HG03039 (cell line): Measurements from ENCODE around the gene TOP2A.
A peak's percentile ranks its signal among the peaks of the same experiment; 100 is the strongest.

Experiments
- ATAC-seq: cut with Tn5 transposase; IDR thresholded peaks from one replicate; pipeline ENCODE4 v1.9.1; 2021; ENCODE audit warnings: mild to moderate bottlenecking, moderate library complexity; ENCODE audit not compliant: unreplicated experiment

The TOP2A gene, protein sequence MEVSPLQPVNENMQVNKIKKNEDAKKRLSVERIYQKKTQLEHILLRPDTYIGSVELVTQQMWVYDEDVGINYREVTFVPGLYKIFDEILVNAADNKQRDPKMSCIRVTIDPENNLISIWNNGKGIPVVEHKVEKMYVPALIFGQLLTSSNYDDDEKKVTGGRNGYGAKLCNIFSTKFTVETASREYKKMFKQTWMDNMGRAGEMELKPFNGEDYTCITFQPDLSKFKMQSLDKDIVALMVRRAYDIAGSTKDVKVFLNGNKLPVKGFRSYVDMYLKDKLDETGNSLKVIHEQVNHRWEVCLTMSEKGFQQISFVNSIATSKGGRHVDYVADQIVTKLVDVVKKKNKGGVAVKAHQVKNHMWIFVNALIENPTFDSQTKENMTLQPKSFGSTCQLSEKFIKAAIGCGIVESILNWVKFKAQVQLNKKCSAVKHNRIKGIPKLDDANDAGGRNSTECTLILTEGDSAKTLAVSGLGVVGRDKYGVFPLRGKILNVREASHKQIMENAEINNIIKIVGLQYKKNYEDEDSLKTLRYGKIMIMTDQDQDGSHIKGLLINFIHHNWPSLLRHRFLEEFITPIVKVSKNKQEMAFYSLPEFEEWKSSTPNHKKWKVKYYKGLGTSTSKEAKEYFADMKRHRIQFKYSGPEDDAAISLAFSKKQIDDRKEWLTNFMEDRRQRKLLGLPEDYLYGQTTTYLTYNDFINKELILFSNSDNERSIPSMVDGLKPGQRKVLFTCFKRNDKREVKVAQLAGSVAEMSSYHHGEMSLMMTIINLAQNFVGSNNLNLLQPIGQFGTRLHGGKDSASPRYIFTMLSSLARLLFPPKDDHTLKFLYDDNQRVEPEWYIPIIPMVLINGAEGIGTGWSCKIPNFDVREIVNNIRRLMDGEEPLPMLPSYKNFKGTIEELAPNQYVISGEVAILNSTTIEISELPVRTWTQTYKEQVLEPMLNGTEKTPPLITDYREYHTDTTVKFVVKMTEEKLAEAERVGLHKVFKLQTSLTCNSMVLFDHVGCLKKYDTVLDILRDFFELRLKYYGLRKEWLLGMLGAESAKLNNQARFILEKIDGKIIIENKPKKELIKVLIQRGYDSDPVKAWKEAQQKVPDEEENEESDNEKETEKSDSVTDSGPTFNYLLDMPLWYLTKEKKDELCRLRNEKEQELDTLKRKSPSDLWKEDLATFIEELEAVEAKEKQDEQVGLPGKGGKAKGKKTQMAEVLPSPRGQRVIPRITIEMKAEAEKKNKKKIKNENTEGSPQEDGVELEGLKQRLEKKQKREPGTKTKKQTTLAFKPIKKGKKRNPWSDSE (N-terminal part only)

DNA sequence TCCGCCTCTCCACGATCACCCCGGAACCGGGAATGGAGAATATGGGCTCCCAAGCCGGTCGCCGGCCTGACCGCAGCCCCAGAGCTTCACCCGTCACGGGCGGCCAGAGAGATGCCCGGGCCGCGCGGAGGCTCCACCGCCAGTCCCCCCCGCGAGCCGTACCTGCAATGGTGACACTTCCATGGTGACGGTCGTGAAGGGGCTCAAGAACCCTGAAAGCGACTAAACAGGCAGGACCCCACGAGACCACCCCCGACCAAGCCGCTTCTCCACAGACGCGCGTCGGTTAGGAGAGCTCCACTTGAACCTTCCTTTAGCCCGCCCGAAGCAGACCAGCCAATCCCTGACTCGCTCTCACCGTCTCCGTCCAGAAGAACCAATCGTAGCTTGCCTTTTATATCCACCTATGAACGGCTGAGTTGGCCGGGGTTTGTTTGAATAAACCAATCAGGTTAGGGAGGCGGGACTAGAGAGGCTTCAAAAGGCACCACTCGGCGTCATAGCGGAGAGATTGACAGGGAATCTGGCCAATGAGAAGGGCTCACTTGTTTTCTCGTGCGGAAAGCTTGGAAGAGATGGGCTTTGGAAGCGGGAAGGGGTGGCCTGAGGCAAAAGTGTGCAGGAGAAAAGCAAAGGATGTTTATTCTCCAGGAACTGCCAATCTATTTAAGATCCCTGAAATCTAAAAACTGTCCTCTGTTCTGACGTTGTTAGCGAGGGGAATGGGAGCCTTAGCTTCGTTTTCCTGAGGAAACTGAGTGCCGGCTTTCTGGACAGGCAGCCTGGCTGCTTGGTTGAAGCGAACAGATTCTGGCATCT, at the start of gene TOP2A:
Gene TOP2A, minus strand, starts transcription at position 288 of the 819 bp plus-strand sequence. Its CDS starts 105 bp downstream, at position 183.
- ATAC-seq = peak; percentile 91

DNA sequence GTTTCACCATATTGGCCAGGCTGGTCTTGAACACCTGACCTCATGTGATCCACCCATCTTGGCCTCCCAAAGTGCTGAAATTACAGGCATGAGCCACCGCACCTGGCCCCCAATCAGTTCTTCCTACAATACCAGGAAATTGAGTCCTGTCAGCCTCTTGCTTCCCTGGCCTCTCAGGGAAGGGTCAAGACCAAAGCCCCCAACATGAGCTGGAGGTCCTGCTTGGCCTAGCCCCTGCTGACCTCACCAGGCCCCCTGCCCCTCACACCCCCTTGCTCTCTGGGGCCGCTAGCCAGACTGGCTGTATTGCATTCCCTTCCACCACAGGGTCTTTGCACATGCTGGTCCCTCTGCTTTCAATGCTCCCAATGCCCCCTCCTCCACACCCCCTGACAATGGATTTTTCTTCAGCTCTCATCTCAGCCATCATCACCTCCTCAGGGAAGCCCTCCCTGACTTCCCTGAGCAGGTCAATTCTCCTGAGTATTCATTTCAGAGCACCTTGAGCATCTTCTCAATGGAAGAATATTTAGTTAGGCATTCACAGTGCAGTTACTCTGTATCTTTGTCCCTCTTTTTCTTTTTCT, 49.7 kb upstream of the TOP2A start:
- ATAC-seq = no peak

DNA sequence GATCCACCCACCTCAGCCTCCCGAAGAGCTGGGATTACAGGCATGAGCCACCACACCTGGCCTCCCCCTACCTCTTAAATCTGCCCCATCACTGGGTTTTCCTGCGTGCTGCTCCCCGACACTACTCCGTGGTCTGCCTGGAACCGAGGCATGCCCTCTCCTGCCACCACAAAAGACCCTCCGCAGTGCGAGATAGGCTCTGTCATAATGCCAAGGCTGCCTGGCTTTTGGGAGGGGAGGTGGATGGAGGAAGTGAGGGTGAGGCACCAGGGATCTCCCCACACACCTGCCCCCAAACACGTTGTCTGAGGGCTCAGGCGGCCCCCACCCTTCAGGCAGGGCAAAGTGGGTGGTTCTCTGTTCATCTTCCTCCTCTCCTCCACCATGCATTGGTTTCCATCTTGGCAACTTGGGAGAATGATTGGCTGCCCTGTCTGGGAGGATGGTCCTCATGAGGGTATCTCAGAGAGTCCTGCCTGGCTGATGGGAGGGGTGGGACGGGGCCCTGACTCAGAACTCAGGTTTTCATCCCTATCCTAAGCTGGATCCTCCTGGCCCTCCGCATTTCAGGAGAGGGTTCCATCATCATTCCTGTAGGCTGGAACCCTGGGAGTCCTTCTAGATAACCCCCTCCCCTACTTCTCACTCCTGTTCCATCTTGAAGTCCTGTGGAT, 48.7 kb upstream of the TOP2A start:
- ATAC-seq = no peak

DNA sequence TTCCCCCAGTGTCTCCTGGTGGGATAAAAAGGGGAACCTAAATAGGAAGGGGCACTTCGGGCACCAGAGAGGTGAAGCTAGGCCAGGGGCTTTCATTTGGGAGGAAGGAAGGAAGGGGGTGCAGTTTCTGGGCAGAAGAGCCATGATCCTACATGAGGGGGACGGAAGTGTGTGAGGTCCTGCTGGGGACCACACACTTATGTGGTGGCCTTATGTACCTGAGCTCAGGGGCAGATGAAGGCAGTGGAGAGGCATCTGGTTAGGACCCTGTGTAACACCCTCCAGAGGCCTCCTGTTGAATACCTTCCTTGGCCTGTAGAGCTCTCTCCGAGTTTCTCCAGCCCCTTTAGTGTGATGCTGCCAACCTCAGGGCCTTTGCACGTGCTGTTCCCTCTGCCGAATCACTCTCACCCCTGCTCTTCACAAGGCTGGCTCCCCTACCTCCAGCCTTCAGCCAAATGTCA, 46.7 kb upstream of the TOP2A start:
- ATAC-seq = no peak

DNA sequence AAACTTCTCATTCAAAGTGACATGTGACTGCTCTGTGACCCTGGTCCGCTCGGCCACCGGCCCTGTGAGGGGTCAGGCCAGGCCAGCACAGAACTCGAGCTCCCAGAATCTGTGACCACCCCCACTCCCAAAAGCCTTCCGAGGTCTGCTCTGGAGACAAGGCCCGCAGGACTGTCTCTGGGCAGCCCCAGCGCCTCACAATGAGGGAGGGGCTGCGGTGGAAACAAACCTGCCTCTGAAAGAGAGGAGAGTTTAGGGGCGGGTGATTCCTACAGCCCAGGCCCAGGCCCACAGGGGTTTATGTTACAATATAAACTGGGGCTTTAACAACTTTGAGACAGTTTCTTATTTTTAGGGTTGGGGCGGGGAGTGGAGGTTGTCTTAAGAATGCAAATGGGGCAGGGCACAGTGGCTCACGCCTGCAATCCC, 45.4 kb upstream of the TOP2A start:
- ATAC-seq = no peak

DNA sequence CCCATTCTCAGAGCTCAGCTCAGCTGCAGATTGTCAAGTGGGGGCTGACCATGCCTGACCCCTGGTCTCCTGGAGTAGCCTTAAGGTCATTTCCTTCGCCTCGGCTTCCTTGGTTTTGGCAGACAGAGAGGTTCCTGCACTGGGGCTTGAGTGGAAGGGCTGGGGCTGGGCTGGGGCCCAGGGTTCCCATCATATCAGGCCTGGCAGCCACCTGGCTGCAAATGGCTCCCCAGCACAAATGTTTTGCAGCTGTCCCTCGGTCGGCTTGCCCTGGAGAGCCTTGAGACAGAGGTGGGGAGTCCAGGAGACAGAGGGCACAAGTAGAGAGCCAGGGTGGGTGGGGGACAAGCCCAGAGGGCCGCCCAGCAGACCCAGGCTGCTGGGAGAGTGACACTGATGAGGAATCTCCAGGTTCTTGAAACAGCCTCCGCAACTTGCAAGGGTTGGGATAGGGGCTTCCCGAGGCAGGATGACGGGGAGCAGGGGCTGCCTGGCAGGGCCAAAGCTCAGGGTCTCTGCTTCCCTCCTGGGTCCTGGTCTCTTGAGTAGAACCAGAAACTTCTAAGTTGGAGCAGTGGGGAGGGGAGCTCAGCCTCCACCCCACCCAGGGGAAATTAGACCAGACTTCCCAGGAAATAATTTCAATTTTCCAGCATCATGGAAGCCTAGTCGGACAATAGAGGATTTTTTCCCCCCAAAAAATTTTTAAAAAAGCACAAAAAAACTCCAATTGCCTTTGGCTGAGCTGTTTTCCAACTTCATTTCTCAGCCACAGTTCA, 44.8 kb upstream of the TOP2A start:
- ATAC-seq = no peak

DNA sequence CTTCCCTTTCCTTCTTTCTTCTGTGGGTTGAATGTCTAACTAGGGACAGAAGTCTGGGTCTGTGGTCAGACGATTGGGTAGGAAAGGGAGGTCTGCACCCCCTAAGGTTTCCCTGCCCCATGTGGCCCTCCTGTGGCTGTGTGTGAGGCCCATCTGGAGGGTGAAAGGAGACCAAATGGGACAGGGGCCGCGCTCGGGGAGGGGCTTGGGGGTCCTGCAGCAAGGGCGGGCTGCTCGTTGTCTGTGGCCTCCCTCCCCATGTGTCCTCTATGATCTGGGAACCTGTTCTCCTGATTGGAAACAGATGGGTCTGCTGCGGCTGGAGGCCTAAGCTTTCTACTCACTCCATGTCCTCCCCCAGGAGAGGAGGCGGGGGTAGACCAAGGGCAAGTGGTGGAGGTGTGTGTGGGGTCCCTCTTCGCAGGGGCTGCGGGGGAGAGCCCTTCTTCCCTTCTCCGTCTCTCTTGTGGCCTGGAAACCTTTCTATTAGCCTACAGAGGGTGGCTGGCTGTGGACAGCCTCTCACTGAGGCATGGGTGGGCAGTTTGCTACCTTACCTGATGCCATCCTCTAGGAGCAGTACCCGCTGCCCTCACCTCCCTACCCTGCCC, 44.1 kb upstream of the TOP2A start:
- no peak for ATAC-seq

DNA sequence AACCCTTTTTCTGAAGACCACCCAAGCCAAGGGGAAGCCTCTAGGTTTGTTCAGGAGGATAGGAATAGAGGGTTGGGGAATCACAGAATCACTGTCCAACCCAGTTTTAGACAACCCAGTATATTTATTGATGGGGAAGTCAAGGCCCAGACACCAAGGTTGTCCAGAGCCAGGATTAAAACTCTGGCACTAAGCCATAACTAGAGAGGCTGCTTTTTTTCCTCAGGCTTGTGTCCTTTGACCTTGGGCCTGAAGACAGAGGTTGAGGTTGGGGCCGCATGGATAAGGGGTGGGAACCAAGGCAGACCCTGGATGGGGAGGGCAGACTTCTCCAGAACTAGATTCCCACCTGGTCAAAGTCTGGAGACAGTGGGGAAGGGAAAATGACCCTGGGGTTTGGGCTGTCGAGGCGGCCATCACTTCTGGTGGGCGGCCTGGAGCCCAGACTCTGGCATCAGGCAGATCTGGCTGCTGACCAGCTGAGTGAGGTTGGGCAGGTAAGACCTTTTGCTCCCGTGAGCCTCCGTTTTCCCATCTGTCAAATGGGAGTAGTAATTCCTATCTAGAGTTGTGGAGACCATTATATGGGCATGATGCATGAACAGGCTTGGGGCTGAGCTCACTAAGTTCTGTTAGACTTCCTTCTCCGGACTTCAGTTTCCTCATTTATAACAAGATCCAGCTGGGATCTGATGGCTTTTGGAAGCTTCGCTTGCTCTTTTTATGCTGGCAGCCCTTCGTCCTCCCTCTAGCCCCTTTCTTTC, 43.5 kb upstream of the TOP2A start:
- no peak for ATAC-seq

DNA sequence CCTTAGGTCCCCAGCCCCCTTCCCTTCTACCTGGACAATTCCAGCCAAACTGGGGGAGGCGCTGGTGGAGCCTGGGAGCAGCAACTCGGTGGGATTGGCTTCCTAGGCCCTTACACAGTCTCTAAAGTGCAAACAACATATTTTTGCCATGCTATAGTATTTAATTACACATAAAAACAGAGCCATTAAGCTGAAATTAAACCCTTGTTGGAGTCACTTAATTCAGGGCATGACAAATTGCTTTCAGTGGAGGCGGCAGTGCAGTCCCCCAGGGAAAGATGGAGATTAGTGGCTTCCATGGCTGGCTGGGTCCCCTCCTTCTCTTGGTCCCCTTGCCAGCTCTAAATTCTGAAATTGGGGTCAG, 42.9 kb upstream of the TOP2A start:
- no peak for ATAC-seq

DNA sequence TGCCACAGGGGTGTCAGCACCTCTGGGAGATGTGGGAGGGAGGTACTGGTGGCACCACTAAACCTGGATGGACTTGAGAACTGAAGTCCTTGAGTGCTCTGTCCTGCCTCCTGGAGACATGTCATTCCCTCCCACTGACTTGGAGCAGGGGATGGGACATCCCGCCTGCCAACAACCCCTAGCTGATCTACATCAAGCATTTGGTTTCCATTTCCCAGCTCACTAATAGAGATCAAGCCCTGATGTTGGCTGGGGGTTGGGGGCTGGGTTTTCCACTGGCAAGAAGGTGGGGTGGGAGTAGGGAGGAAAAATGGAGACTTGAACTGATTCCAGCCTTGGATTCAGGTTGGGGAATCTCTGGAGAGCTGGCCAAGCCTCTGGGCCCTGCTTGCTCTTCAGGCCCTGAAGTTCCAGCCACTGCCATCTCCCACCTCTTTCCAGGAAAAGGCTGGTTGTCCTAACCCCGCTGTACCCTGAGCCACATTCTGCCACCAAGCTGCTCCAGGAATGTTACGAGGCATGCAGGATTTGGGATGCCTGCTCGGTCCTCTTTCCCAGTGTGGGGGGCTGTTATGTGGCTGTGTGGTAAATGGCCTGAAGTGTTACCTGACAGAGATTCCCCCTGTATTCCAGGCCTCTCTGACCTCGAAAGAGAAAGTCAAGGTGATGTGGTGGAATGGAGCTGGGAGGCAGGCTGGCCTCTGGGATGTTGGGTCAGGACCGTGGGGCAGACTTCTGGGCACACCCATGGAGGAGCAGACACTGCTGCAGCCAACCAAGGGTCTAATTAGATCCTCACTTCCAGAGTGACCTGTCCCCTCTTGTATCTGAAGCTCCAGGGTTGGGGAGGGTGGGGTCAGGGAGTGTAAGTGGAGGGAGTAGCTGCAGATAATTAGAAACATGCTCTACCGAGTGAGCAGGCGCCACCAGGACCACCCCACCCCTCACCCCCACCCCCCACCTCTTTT, 42.2 kb upstream of the TOP2A start:
- ATAC-seq = no peak

DNA sequence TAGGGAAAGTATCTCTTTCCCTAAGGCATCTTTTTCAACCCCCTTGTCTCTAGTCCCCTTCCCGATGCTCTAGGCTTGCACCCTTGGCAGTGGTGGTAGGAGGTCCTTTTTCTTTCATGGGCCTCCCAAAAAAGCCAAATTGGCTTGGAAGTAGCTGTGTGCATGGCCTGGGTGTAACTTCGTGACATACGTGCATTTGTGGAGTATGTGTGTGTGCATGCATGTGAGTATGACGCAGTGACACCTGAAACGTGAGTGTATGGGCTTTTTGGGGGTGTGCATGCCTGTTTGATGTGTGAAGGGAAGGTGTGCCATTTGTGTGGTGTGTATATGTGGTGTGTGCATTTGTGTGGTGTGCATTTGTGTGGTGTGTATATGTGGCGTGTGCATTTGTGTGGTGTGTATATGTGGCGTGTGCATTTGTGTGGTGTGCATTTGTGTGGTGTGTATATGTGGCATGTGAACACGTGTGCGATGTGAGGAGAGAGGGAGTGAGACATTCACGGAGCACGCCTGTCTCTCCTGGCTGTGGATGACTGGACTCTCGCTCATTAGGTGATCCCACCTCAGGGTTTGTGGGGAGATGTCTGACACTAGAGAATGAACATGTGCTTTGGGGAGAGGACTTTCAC, 41.3 kb upstream of the TOP2A start:
- ATAC-seq = no peak

DNA sequence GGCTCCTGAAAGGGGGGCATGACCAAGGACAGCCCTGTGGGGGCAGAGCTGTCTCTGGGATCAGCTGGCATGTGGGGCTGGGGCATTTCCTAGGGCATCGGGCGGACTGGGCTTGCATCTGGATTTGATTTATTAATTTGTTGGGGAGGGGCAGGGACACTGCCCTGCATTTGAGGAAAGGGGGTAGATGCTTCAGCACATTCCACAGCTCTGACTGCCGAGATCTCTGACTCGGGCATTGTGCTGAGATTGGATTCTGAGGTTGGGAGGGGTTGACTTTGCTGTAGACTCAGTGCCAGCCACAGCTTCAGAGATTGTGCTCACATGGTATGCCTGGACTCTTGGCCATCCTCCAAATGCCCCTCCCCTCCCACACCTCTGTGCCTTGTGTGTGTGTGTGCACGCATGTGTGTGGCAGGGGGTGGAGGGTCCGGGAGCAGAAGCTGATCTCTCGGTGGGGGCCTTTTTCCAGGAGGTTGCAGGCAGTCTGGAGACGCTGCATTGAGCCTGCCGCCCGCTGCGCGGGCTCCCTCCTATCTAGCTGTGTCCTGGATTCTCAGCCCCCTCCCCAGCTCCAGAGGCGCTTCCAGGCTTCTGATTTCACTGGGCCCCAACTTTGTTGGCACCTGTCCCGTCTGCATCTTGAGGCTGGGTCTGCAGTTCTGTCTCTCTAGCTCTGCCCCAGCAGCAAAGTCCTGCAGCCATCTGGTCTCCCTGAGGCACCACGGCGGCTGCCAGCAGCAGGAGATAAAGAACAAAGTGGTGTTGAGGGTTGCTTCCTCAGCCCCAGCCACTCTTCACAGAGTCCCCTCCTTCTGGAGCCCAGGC, 40.5 kb upstream of the TOP2A start:
- ATAC-seq = no peak

DNA sequence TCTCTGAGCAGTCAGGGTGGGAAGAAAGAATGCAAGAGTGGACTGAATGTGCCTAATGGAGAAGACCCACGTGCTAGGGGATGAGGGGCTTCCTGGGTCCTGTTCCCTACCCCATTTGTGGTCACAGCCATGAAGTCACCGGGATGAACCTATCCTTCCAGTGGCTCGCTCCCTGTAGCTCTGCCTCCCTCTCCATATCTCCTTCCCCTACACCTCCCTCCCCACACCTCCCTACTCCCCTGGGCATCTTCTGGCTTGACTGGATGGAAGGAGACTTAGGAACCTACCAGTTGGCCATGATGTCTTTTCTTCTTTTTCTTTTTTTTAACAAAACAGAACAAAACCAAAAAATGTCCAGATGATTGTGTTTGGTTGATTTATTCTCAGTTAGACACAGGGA, 39.7 kb upstream of the TOP2A start:
- ATAC-seq = no peak

DNA sequence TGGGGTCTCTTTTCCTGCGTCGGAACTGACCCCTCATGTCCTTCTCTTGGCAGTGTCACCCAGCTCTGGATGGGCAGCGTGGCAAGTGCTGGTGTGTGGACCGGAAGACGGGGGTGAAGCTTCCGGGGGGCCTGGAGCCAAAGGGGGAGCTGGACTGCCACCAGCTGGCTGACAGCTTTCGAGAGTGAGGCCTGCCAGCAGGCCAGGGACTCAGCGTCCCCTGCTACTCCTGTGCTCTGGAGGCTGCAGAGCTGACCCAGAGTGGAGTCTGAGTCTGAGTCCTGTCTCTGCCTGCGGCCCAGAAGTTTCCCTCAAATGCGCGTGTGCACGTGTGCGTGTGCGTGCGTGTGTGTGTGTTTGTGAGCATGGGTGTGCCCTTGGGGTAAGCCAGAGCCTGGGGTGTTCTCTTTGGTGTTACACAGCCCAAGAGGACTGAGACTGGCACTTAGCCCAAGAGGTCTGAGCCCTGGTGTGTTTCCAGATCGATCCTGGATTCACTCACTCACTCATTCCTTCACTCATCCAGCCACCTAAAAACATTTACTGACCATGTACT, 38.8 kb upstream of the TOP2A start:
- ATAC-seq = no peak

DNA sequence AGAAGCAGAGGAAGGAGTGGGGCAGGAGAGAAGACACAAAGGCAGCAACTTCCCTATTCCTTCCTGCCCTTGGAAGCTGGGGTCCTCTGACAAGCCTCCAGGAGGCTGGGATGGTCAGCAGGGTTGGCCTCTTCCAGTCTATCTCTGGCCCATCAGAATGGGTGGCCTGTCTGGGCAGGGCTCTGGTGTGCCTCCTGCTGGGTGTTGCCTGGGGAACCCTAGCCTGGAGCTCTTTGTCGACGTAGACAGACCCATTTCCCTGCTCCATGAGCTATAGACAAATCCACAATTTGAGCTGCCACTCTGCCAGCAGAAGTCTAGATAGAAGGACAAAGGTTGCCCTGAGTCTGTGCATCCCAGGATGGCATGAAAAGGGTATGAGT, 36.9 kb upstream of the TOP2A start:
- ATAC-seq = no peak
